ENCODE data around the gene LCP1. TPM values are rescaled to one million over a fixed set of nuclear protein-coding genes. Genes with fewer than 3 reads are reported as not detected.

The LCP1 gene
- total RNA-seq, 2 experiments from 2014 or later, result 266 to 276 TPM

DNA sequence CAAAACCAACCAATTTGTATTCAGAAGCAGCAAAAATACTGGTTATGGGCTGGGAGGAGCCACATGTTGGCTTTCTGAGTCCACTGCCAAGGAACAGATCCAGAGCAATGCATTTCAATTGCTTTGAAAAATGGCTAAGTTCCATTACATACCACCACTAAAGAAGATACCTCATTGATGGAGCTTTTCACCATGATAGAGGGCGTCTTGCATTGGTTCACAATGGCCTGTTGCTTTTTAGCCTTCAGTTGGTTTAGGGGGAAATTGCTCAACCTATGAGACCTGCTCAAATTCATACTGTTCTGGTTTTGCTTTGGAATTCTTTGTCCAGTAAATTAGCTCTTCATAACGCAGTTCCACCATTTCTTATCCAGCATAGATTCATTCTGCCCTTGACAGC, 55.9 kb downstream of the LCP1 start:
- Mint-ChIP-seq H3K27me3 (no peaks in the 10 kb centered on the region), H3K36me3 (ENCODE audit: low read depth) (peaks cover 46% of the 10 kb centered on the region), H3K9me3 (no peaks in the 10 kb centered on the region), H3K4me1 (ENCODE audit: low read depth) (peaks cover 54% of the 10 kb centered on the region), H3K27ac (peak overlapping the region; percentile 87), H3K4me3 (peak overlapping the region; percentile 40)
- ChIA-PET POLR2A (interaction anchor here (0.6 to 2.1 kb wide), 8 partner anchors 14 to 73 kb away, joined by 3 to 18 read pairs (median 4); partner anchors contain the start of gene ZC3H13), CTCF (interaction anchor here (0.6 to 2.8 kb wide), 19 partner anchors 8 to 196 kb away, joined by 3 to 22 read pairs (median 4); partner anchors contain the start of gene ZC3H13)
- Histone ChIP-seq H3K27me3 (ENCODE audit: control insufficient read depth in 1 of 2, insufficient read depth in 2 of 2, low read length in 2 of 2) (no peaks in the 10 kb centered on the region), H3K27ac (ENCODE audit: low read depth in 1 of 2, low read length in 2 of 2) (peak overlapping the region; percentile 37 to 52), H3K36me3 (ENCODE audit: insufficient read depth, low read length) (peaks cover 51% of the 10 kb centered on the region), H3K9me3 (ENCODE audit: control insufficient read depth in 1 of 2, insufficient read depth in 1 of 2, low read length in 2 of 2) (no peaks in the 10 kb centered on the region), H3K4me3 (ENCODE audit: low read length) (no peak overlapping the region), H3K4me1 (ENCODE audit: insufficient read depth, low read length) (peaks cover 27% of the 10 kb centered on the region)
- DNase-seq (peak in 1 of 14 experiments; percentile 16), ATAC-seq (ENCODE audit: poor library complexity) (peak; percentile 4)
- intact Hi-C loops (cut with DNase I, micrococcal nuclease), result loop anchor here (1.0 to 10.0 kb wide), 8 partner anchors 74 to 615 kb away; partner anchors contain the start of gene ZC3H13 (in 1 of the 2)
- TF ChIP-seq, protein P1, sequence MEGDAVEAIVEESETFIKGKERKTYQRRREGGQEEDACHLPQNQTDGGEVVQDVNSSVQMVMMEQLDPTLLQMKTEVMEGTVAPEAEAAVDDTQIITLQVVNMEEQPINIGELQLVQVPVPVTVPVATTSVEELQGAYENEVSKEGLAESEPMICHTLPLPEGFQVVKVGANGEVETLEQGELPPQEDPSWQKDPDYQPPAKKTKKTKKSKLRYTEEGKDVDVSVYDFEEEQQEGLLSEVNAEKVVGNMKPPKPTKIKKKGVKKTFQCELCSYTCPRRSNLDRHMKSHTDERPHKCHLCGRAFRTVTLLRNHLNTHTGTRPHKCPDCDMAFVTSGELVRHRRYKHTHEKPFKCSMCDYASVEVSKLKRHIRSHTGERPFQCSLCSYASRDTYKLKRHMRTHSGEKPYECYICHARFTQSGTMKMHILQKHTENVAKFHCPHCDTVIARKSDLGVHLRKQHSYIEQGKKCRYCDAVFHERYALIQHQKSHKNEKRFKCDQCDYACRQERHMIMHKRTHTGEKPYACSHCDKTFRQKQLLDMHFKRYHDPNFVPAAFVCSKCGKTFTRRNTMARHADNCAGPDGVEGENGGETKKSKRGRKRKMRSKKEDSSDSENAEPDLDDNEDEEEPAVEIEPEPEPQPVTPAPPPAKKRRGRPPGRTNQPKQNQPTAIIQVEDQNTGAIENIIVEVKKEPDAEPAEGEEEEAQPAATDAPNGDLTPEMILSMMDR (IDR thresholded peaks at IDR 0.05), result no peak

GRCh38 chr13:46124967-46125933, 56.7 kb downstream of the LCP1 start:
- H3K27ac ChIP-seq (ENCODE audit: low read depth in 1 of 2, low read length in 2 of 2), result peak overlapping the region; percentile 37 to 52
- peak overlapping the region; percentile 53 for H3K4me3 Mint-ChIP-seq

More at GRCh38 chr13:46124967-46125933, 56.7 kb downstream of the LCP1 start:
- TF ChIP-seq, protein P1 (IDR thresholded peaks at IDR 0.05), result no peak
- Mint-ChIP-seq H3K9me3 (no peaks in the 10 kb centered on the region), H3K4me1 (ENCODE audit: low read depth) (peaks cover 56% of the 10 kb centered on the region), H3K27ac (peak overlapping the region; percentile 87), H3K36me3 (ENCODE audit: low read depth) (peaks cover 38% of the 10 kb centered on the region), H3K27me3 (no peaks in the 10 kb centered on the region)
- intact Hi-C loops (cut with DNase I, micrococcal nuclease), result loop anchor here (5.0 to 10.0 kb wide), 5 partner anchors 68 to 613 kb away; no protein-coding TSS in a partner anchor
- Histone ChIP-seq H3K36me3 (ENCODE audit: insufficient read depth, low read length) (peaks cover 43% of the 10 kb centered on the region), H3K9me3 (ENCODE audit: control insufficient read depth in 1 of 2, insufficient read depth in 1 of 2, low read length in 2 of 2) (no peaks in the 10 kb centered on the region), H3K4me3 (ENCODE audit: low read length) (no peak overlapping the region), H3K4me1 (ENCODE audit: insufficient read depth, low read length) (peaks cover 27% of the 10 kb centered on the region), H3K27me3 (ENCODE audit: control insufficient read depth in 1 of 2, insufficient read depth in 2 of 2, low read length in 2 of 2) (no peaks in the 10 kb centered on the region)
- CTCF ChIA-PET, result interaction anchor here (1.2 to 2.8 kb wide), 5 partner anchors 14 to 196 kb away, joined by 4 to 22 read pairs (median 5); no protein-coding TSS in a partner anchor
- DNase-seq (peak in 3 of 14 experiments; percentile 25 to 53 (median 26)), ATAC-seq (ENCODE audit: poor library complexity) (peak; percentile 27)
- POLR2A ChIA-PET, result interaction anchor here (0.6 to 2.1 kb wide), 11 partner anchors 15 to 315 kb away, joined by 3 to 18 read pairs (median 4); partner anchors contain the start of gene ZC3H13

All from CD4-positive, alpha-beta T cell (primary cell).